Measurements from ENCODE around the gene ZFYVE1. TPM values are rescaled to one million over a fixed set of nuclear protein-coding genes. Genes with fewer than 3 reads are reported as not detected.

ZFYVE1 gene
- total RNA-seq, 1 donor from 2014 or later, result 38.1 TPM

GRCh38 chr14:72941286-72941985 is 85.5 kb downstream of the ZFYVE1 start:
- peaks cover 2% of the 10 kb centered on the region for H3K4me1 Mint-ChIP-seq (ENCODE audit: unreplicated experiment)
- no peak overlapping the region for H3K4me3 Mint-ChIP-seq (ENCODE audit: unreplicated experiment)
- H3K27me3 Mint-ChIP-seq (ENCODE audit: unreplicated experiment), result no peaks in the 10 kb centered on the region
- no peak for DNase-seq (ENCODE audit: extremely low spot score, unreplicated experiment)
- H3K27ac Mint-ChIP-seq (ENCODE audit: unreplicated experiment), result no peak overlapping the region
- H3K9me3 Mint-ChIP-seq (ENCODE audit: unreplicated experiment), result no peaks in the 10 kb centered on the region
- peaks cover 31% of the 10 kb centered on the region for H3K36me3 Mint-ChIP-seq (ENCODE audit: unreplicated experiment)
- TF ChIP-seq CTCF (IDR thresholded peaks at IDR 0.05), result no peak

GRCh38 chr14:72939630-72940029 is 87.3 kb downstream of the ZFYVE1 start:
- no peak for TF ChIP-seq CTCF (IDR thresholded peaks at IDR 0.05)
- no peak for DNase-seq (ENCODE audit: extremely low spot score, unreplicated experiment)
- no peaks in the 10 kb centered on the region for H3K9me3 Mint-ChIP-seq (ENCODE audit: unreplicated experiment)
- H3K27me3 Mint-ChIP-seq (ENCODE audit: unreplicated experiment), result no peaks in the 10 kb centered on the region
- H3K4me3 Mint-ChIP-seq (ENCODE audit: unreplicated experiment), result no peak overlapping the region
- H3K27ac Mint-ChIP-seq (ENCODE audit: unreplicated experiment), result no peak overlapping the region
- no peaks in the 10 kb centered on the region for H3K4me1 Mint-ChIP-seq (ENCODE audit: unreplicated experiment)
- peaks cover 28% of the 10 kb centered on the region for H3K36me3 Mint-ChIP-seq (ENCODE audit: unreplicated experiment)

GRCh38 chr14:72932893-72933292 is 94.0 kb downstream of the ZFYVE1 start:
- H3K4me1 Mint-ChIP-seq (ENCODE audit: unreplicated experiment), result no peaks in the 10 kb centered on the region
- peaks cover 2% of the 10 kb centered on the region for H3K36me3 Mint-ChIP-seq (ENCODE audit: unreplicated experiment)
- no peak overlapping the region for H3K4me3 Mint-ChIP-seq (ENCODE audit: unreplicated experiment)
- H3K27me3 Mint-ChIP-seq (ENCODE audit: unreplicated experiment), result no peaks in the 10 kb centered on the region
- no peak overlapping the region for H3K27ac Mint-ChIP-seq (ENCODE audit: unreplicated experiment)
- no peak for DNase-seq (ENCODE audit: extremely low spot score, unreplicated experiment)
- no peak for TF ChIP-seq CTCF (IDR thresholded peaks at IDR 0.05)
- no peaks in the 10 kb centered on the region for H3K9me3 Mint-ChIP-seq (ENCODE audit: unreplicated experiment)

GRCh38 chr14:72929316-72930080 is 97.4 kb downstream of the ZFYVE1 start:
- no peak for DNase-seq (ENCODE audit: extremely low spot score, unreplicated experiment)
- H3K36me3 Mint-ChIP-seq (ENCODE audit: unreplicated experiment), result no peaks in the 10 kb centered on the region
- TF ChIP-seq CTCF (IDR thresholded peaks at IDR 0.05), result no peak
- H3K27ac Mint-ChIP-seq (ENCODE audit: unreplicated experiment), result no peak overlapping the region
- H3K4me3 Mint-ChIP-seq (ENCODE audit: unreplicated experiment), result no peak overlapping the region
- no peaks in the 10 kb centered on the region for H3K9me3 Mint-ChIP-seq (ENCODE audit: unreplicated experiment)
- no peaks in the 10 kb centered on the region for H3K27me3 Mint-ChIP-seq (ENCODE audit: unreplicated experiment)
- peaks cover 11% of the 10 kb centered on the region for H3K4me1 Mint-ChIP-seq (ENCODE audit: unreplicated experiment)

GRCh38 chr14:72928872-72929271 is 98.0 kb downstream of the ZFYVE1 start:
- no peak for TF ChIP-seq CTCF (IDR thresholded peaks at IDR 0.05)
- Mint-ChIP-seq H3K36me3 (ENCODE audit: unreplicated experiment) (no peaks in the 10 kb centered on the region), H3K4me1 (ENCODE audit: unreplicated experiment) (peaks cover 11% of the 10 kb centered on the region), H3K27ac (ENCODE audit: unreplicated experiment) (no peak overlapping the region), H3K9me3 (ENCODE audit: unreplicated experiment) (no peaks in the 10 kb centered on the region), H3K27me3 (ENCODE audit: unreplicated experiment) (no peaks in the 10 kb centered on the region), H3K4me3 (ENCODE audit: unreplicated experiment) (no peak overlapping the region)
- no peak for DNase-seq (ENCODE audit: extremely low spot score, unreplicated experiment)

Data from osteocyte (in vitro differentiated cells).